ENCODE results near the gene MSX2.
A peak's percentile ranks its signal among the peaks of the same experiment; 100 is the strongest.

The MSX2 gene

GRCh38 chr5:174734571-174735497 lies 10.5 kb downstream of the MSX2 start:
- no peaks in the 10 kb centered on the region for H3K9me3 Mint-ChIP-seq
- H3K36me3 Mint-ChIP-seq (ENCODE audit: low read depth): peaks cover 6% of the 10 kb centered on the region
- DNase-seq: no peak
- peaks cover 65% of the 10 kb centered on the region for H3K27me3 Mint-ChIP-seq (ENCODE audit: low read depth, poor library complexity)
- H3K27ac Mint-ChIP-seq: peak overlapping the region; percentile 34
- TF ChIP-seq CTCF (IDR thresholded peaks at IDR 0.05): no peak
- H3K4me3 Mint-ChIP-seq: peak overlapping the region; percentile 70
- H3K4me1 Mint-ChIP-seq: peaks cover 75% of the 10 kb centered on the region

GRCh38 chr5:174735498-174736330 lies 11.3 kb downstream of the MSX2 start:
- TF ChIP-seq CTCF (IDR thresholded peaks at IDR 0.05): peak; percentile 53
- Mint-ChIP-seq H3K4me3 (peak overlapping the region; percentile 70), H3K9me3 (no peaks in the 10 kb centered on the region), H3K36me3 (ENCODE audit: low read depth) (no peaks in the 10 kb centered on the region), H3K27ac (no peak overlapping the region), H3K4me1 (peaks cover 66% of the 10 kb centered on the region), H3K27me3 (ENCODE audit: low read depth, poor library complexity) (peaks cover 57% of the 10 kb centered on the region)
- DNase-seq: peak; percentile 85

GRCh38 chr5:174736331-174736721 lies 11.9 kb downstream of the MSX2 start:
- no peak for TF ChIP-seq CTCF (IDR thresholded peaks at IDR 0.05)
- Mint-ChIP-seq H3K4me3 (peak overlapping the region; percentile 53), H3K27ac (no peak overlapping the region), H3K9me3 (no peaks in the 10 kb centered on the region), H3K4me1 (peaks cover 60% of the 10 kb centered on the region), H3K27me3 (ENCODE audit: low read depth, poor library complexity) (peaks cover 51% of the 10 kb centered on the region), H3K36me3 (ENCODE audit: low read depth) (no peaks in the 10 kb centered on the region)
- peak; percentile 24 for DNase-seq

- Mint-ChIP-seq H3K36me3 (ENCODE audit: low read depth) (no peaks in the 10 kb centered on the region), H3K4me1 (peaks cover 56% of the 10 kb centered on the region), H3K9me3 (no peaks in the 10 kb centered on the region), H3K4me3 (peak overlapping the region; percentile 18), H3K27ac (no peak overlapping the region), H3K27me3 (ENCODE audit: low read depth, poor library complexity) (peaks cover 46% of the 10 kb centered on the region)
- no peak for TF ChIP-seq CTCF (IDR thresholded peaks at IDR 0.05)
- DNase-seq: no peak
These were observed 12.4 kb downstream of the MSX2 start for GRCh38 chr5:174736777-174737176.

GRCh38 chr5:174737330-174737729 lies 12.9 kb downstream of the MSX2 start:
- Mint-ChIP-seq H3K27ac (no peak overlapping the region), H3K36me3 (ENCODE audit: low read depth) (no peaks in the 10 kb centered on the region), H3K4me3 (peak overlapping the region; percentile 14), H3K27me3 (ENCODE audit: low read depth, poor library complexity) (peaks cover 41% of the 10 kb centered on the region), H3K9me3 (no peaks in the 10 kb centered on the region), H3K4me1 (peaks cover 54% of the 10 kb centered on the region)
- peak; percentile 24 for DNase-seq
- no peak for TF ChIP-seq CTCF (IDR thresholded peaks at IDR 0.05)

Data from nephron progenitor cell (in vitro differentiated cells).